ENCODE measurements around the gene SORCS2. TPM values are rescaled to one million over a fixed set of nuclear protein-coding genes. Genes with fewer than 3 reads are reported as not detected.

Gene SORCS2
- total and polyA plus RNA-seq, 2 of the 8 experiments (the other 6 are each of a cell fraction or from before 2014, with no cell fraction given) = 0.36 to 1.8 TPM

GRCh38 chr4:7753931-7754465 is 561.7 kb downstream of the SORCS2 start:
- H2AFZ ChIP-seq (ENCODE audit: low read length) = no peak overlapping the region
- no peak overlapping the region for H2BK12ac ChIP-seq (ENCODE audit: low read depth, low read length)
- H3K23ac ChIP-seq (ENCODE audit: insufficient read length) = no peak overlapping the region
- H3K14ac ChIP-seq (ENCODE audit: insufficient read length) = no peak overlapping the region
- H3K27me3 ChIP-seq (replicated peaks in 1 of 4; ENCODE audit: control insufficient read depth in 3 of 4, extremely low read depth in 1 of 4, insufficient read depth in 3 of 4, low read length in 3 of 4) = no peaks in the 10 kb centered on the region; a peak in 1 of 7 replicates
- no peaks in the 10 kb centered on the region for H3K23me2 ChIP-seq (ENCODE audit: low read depth, low read length)
- FAIRE-seq (no peak), DNase-seq (ENCODE audit: low read depth in 1 of 2, low spot score in 2 of 2) (no peak)
- H3K9ac ChIP-seq (replicated peaks in 1 of 4; ENCODE audit: extremely low read depth in 1 of 4, low read depth in 3 of 4, low read length in 3 of 4) = no peak overlapping the region
- no peak overlapping the region for H2BK5ac ChIP-seq (ENCODE audit: low read depth, low read length)
- no peak overlapping the region for H2BK15ac ChIP-seq (ENCODE audit: low read length)
- H4K5ac ChIP-seq (ENCODE audit: insufficient read length, low read depth, low read length) = no peak overlapping the region
- ChIA-PET POLR2A (ENCODE audit: partially characterized antibody) (no interaction called here), CTCF (ENCODE audit: partially characterized antibody) (interaction anchor here (1.4 to 1.6 kb wide), 2 partner anchors 8 to 16 kb away, joined by 3 to 6 read pairs; no protein-coding TSS in a partner anchor)
- H2BK120ac ChIP-seq (replicated peaks; ENCODE audit: low read depth, low read length) = no peak overlapping the region
- no peak overlapping the region for H2BK20ac ChIP-seq (ENCODE audit: low read length)
- peaks cover 0 to 3% of the 10 kb centered on the region in 2 experiments for H4K20me1 ChIP-seq (replicated peaks in 1 of 2; ENCODE audit: control insufficient read depth in 1 of 2, insufficient read depth in 2 of 2, low read length in 2 of 2)
- H2AK5ac ChIP-seq (ENCODE audit: low read depth, low read length) = no peak overlapping the region
- no peak overlapping the region for H3K4me3 ChIP-seq (ENCODE audit: extremely low read depth in 1 of 4, insufficient read depth in 2 of 4, low read depth in 3 of 4, low read length in 4 of 4)
- no peak overlapping the region for H3K4me2 ChIP-seq (ENCODE audit: insufficient read depth in 1 of 2, low read depth in 2 of 2, low read length in 2 of 2)
- no peak overlapping the region for H3K18ac ChIP-seq (ENCODE audit: extremely low read depth, low read length)
- no peaks in the 10 kb centered on the region for H3K4me1 ChIP-seq (replicated peaks in 1 of 4; ENCODE audit: control insufficient read depth in 3 of 4, insufficient read depth in 4 of 4, low read length in 3 of 4)
- no peak overlapping the region for H3K4ac ChIP-seq (replicated peaks; ENCODE audit: insufficient read length, low read depth, low read length)
- no peaks in the 10 kb centered on the region for H3K9me3 ChIP-seq (ENCODE audit: insufficient read depth in 2 of 2, low read depth in 1 of 2, low read length in 1 of 2)
- WGBS, 2 experiments (ENCODE audit: extremely low coverage in 1 of 2, insufficient coverage in 1 of 2, insufficient read length in 1 of 2, insufficient replicate concordance in 2 of 2, low coverage in 1 of 2, low lambda C conversion rate in 2 of 2, missing lambda C conversion rate in 1 of 2) = 92% methylated on average over 15 of the region's 15 CpGs; no CpG with 5 or more reads in 1 of the 2 experiments
- H3K79me1 ChIP-seq (ENCODE audit: low read depth, low read length) = no peaks in the 10 kb centered on the region
- TF ChIP-seq EZH2 (IDR thresholded peaks at IDR 0.05; ENCODE audit: low read depth, low read length, severe bottlenecking) (no peak), CBX5 (IDR thresholded peaks at IDR 0.05; ENCODE audit: low read depth, low read length) (no peak), SP1 (IDR thresholded peaks at IDR 0.05; ENCODE audit: low read depth, low read length) (no peak), TAF1 (IDR thresholded peaks at IDR 0.05; ENCODE audit: low read depth, low read length) (no peak), TCF12 (IDR thresholded peaks at IDR 0.05; ENCODE audit: low read depth, low read length) (no peak), CTBP2 (IDR thresholded peaks at IDR 0.05; ENCODE audit: borderline replicate concordance, insufficient read depth, insufficient read length, low read length) (no peak), HDAC2 (IDR thresholded peaks at IDR 0.05; ENCODE audit: borderline replicate concordance in 1 of 2, low read depth in 2 of 2, low read length in 2 of 2) (no peak)
- no peak overlapping the region for H4K91ac ChIP-seq (replicated peaks; ENCODE audit: insufficient read length, low read length)
- H3K27ac ChIP-seq (ENCODE audit: low read depth, low read length) = no peak overlapping the region
- H3K56ac ChIP-seq (replicated peaks; ENCODE audit: insufficient read length, low read depth, low read length) = no peak overlapping the region
- H3K79me2 ChIP-seq (ENCODE audit: control insufficient read depth in 1 of 2, insufficient read depth in 2 of 2, low read length in 2 of 2) = no peaks in the 10 kb centered on the region
- no peak overlapping the region for H4K8ac ChIP-seq (ENCODE audit: extremely low read depth, insufficient read depth, low read length)
- H3K36me3 ChIP-seq (ENCODE audit: control insufficient read depth in 2 of 4, insufficient read depth in 4 of 4, low read length in 3 of 4) = no peaks in the 10 kb centered on the region
